Dedifferentiated amniotic fluid mesenchymal stem cell (primary cell): ENCODE measurements around the gene KDM4C.

Experiments
- DNase-seq: peaks from one replicate; pipeline ENCODE4 v3.0.0-alpha.2; 2016; ENCODE audit errors: extremely low spot score

The KDM4C gene

DNA sequence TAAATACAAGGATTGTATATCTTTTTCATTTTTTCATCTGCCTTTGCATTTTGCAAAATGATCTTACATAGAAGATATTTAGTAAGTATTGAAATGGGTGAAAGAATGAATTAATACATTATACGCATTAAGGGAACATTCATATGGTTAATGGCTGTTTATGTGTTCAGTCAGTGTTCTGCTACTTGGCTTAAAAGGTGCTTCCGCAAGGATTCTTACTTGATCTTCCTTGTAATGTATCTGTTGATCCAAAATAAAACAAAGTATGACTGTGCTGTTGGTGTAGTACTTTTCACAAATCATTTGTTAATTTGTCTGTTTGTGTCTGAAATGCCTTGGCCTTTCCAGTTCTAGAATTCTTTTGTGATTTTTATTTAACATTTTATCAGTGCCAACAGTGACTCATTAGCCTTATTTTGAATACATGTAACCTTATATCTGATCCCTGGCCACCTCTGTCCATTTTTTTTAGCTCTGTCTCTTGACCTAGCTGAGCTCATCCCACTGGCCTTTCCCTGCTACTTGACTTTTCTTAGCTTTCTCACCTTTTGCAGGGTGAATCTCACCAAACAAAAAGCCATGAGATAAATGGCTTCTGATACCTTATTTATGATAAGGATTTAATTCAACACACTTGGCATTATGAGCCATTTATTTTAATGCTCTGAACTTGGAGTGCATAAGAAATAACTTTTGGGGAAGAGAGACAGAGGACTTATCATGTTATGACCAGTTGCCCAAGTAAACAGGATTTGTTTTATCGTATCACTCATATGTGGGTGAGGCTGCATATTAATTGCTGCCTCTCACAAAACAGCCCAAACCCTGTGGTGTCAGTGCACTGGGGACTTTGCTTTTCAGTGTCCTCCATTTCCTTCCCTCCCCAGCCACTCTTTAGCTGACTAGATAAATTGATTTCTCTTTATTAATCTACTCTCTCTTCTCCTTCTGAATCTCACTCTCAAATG lies 340.3 kb downstream of the KDM4C start:
- no peak for DNase-seq

DNA sequence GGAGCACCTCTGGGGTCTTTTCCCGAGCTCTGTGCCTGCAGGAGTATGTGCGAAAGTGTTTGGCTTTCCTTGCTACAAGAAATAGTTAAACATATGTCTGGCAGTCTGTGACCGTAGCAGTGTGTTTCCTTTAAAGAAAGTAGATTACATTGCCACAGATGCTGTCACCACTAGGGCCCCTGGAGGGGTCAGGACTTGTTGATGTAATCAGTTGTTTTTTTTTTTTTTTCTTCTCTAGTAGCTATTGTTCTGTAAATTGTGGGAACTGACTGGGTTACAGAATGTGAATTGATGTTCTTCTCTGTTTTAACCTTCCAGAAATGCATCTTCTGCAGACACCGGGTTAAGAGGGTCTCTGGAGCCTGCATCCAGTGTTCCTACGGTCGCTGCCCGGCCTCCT lies 345.6 kb downstream of the KDM4C start:
- DNase-seq, result no peak

DNA sequence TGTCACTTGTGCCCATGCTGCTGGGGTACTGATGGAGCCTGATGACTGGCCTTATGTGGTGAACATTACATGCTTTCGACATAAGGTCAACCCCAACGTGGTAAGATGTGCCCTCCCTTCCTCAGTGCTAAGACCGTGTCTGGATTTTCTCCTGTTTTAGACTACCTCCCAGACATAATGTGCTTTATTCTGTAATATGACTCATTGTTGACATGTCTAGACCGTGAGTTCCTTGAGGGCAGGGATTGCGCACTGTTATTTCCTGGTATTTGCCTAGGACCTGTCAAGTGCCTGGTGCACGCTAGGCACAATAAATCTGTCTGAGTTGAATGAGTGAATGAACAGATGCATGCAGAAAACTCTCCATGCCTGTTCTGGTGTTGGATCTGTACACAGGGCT lies 346.0 kb downstream of the KDM4C start:
- DNase-seq, result no peak

DNA sequence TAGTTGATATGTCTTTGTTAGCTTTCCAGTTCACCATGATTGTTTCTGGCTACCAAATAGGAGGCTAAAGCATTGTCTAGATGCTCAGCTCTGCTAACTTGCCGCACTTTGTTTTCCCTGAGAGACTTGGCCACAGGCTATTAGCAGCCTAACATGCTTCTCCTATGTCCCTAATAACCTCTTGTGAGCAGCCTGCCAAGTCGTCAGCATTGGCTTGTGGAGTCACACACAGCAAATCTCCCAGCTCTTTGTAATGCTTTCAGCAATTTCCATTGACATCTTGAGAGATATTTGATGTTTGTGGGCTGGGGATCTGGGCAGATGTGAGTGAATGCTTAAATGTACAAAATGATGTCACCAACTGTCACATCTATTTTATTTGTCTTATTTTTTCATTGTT lies 346.9 kb downstream of the KDM4C start:
- DNase-seq, result no peak

DNA sequence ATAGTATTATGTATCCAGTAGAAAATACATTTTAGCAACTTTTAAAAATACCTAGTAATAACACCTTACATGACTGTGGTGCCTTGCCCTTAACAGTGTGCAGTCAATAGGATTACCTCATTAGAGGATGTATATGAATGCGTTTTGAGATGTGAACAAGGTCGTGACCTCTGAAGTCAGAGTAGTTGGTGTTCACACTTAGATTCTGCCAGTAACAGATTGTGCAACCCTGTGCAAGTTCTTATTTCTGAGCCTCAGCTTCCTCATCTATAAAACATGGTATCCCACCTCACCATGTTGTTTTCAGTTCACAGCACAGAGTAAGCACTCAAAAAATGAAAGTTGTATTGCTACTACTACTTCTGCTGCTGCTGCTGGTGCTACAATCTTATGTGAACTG lies 347.3 kb downstream of the KDM4C start:
- DNase-seq, result no peak

DNA sequence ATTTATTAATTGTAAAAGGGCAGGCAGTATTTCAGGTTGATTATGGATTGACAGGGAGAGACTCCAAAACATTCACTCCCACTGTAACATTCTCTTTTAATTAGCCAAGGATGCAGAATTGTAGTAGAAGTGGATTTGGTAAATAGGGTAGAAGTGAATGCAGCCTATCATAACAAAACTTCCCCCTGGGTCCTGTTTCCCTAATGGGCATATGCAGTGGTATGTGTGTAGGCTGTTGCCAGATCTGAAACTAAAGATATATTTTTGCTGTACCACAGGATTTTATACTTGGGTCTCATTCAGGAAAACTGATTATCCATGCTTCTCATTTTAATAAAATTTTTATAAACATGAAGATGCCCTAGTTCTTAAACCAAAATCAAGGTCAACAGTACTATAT lies 351.2 kb downstream of the KDM4C start:
- no peak for DNase-seq

DNA sequence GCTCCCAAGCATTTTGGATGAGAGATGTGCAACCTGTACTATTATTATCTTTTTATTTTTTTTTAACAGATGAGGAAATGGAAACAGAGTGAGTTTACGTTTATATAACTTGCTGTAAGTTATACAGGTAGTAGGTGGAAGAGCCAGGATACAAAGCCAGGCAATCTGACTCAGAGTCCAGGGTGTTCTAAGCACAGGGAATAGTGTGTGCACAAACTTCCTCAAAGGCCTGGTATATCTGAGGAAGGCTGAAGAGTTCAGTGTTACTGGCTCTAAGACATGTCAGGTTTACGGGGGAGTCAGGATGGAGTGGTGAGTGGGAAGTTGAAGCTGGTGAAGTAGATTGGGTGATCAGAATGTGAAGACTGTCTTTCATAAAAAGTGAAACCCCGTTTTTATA lies 353.6 kb downstream of the KDM4C start:
- DNase-seq, result no peak

DNA sequence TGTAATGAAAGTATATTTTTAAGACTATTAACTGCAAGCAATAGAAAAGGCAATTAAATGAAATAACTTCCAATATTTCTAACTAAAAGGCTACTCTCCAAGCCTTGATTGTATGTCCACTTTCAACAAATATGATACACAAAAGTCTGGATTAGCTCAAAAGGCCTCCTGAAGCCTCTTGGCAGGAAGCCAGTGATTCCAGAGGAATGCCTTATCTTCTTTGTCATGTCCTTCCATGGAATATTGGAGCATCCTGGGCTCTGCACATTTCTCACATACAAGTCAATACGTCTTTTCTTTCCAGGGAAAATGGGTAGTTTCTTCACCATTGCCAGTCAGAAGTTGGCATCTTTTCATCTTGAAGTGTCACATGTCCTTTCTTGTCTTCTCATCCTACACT lies 357.8 kb downstream of the KDM4C start:
- DNase-seq, result no peak

DNA sequence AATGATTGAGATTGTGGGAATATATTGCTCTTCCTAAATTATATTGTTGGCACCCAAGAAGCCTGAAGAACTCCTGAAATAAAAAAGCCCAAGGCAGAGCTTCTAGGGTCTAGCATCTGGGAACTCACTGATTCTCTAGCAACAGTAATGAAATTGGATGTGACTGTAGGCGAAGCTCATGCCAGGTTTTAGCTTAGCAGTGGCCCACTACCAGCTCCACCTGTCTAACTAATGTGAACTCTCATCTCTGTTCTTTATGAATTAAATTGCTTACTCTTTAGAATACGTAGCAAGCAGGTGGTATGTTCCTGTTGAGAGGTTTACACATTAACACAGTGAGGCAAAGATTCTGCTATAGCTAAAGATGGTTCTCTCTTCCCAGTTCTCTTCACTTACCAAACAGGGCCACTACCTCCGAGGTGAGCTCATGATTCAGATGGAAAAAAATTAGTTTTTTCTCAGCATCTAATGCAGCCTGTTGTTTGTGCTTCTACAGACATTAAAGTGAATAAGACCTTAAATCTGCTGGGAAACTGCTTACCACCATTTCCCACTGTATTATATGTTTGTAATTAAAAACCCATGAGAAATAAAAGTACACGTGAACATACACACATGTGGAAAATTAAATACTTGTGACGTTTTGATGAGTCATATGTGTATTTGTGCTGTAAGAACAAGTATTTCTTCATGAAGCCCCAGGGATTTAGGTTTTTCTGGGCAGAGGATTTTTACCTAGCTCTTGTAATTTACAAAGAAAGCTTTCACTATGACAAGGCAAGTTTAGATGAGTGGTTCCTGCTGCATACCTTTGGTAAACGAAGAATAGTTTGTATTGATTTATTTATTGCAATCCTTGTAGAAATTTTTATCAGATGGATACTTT lies 360.1 kb downstream of the KDM4C start:
- DNase-seq, result peak; percentile 38

DNA sequence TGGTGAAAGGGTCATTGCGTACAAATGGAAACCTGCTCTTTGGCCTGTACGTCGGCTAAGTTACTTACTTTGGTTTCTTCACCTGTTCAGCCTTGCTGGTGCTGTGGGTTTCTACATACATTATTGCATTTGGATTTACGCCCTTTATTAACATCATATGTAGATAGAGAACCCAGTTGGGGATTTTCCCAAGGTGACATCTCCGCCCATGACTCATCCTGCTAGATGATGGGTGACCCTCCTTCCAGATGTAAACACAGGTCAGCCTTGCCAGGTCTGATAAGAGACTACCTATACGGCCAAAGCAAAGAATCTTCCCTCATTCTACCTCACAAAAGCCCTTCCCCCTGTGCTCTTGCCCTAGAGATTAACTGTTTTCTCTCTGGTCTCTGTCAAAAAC lies 360.9 kb downstream of the KDM4C start:
- no peak for DNase-seq

DNA sequence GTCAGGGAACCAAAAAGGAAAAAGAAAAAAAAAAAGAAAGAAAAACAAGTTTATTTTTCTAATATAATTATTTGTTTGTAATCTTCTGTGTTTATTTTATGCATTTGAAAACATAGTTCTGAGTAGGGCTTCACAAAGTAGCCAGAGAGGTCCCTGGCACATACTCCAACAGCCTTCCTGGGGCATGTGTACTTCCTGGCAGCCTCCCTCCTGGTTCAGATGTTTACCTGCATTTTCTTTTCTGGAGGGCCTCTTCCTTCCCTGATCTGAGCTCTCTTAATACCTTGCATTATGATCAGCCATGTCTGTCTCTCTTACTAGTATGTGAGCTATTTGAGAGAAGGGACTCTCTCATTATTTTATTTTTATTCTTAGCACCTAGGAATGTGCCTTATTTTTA lies 361.8 kb downstream of the KDM4C start:
- no peak for DNase-seq

DNA sequence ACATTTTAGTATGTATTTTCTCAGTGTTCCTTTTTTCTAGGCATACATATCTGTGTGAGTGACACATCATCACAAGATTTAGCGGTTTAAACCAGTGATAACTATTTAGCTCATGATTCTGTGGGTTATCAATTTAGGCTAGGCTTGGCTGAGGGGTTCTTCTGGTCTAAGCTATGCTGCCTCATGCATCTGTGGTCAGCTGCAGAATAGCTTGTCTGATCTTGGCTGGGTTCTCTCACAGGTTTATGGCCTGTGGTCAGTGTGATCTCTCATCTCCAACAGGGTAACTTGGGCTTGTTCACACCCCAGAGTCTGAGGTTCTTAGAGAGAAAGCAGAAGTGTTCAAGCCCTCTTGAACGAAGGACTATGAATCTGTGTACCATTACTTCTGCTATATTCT lies 363.3 kb downstream of the KDM4C start:
- DNase-seq, result no peak

DNA sequence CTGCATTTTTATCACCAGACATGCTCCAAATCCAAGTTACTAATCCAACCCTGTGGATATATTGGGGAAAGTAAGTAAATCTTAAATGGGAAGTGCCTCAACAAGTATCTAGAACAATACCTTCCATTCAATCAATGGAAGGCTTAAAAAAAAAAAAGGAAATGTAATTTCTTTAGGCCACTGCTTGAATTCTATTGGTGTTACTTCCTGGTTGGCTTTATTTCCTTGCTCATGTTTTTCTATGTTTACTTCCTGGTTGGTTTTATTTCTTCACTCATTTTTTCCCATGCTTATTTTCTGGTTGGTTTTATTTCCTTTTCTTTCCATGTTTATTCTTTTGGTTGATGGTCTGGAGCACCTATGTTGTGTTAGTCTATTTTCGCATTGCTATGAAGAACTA lies 363.9 kb downstream of the KDM4C start:
- DNase-seq, result no peak

DNA sequence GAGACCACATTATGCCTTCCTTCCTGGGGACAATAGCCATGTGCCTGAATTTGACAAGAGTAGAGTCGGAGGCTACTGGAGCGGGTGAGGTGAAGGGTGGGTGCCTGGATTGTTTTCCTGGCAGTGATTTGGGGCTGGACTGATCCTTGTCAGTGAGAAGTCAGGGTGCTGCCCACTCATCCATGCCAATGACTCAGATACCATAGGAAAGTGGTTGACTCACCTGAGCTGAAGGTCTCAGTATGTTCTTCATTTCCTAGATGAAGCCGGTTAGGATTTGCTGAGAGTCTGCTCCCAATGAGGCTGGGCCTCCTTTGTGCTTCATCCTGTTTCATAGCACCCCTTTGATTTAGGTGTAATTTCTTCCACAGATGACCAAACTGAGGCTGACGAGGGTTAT lies 366.0 kb downstream of the KDM4C start:
- no peak for DNase-seq

DNA sequence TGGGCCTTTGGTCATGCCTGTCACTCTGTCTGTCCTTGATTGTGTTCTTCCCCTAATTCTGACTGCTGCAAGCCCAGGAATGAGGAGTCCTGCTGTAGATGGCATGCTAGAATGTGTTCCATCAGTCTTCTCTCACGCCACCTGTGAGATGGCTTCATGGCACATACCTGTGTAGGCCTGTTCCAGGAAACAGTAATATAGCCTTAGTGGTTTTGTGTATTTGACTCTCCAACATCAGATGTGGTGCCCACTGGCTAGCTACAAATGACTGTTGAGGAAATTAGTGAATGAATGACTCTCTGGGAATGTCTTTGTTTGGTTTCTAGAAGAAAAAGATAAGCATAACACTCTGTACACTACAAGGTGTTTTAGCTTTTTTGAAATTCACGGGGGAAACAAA lies 367.5 kb downstream of the KDM4C start:
- no peak for DNase-seq

DNA sequence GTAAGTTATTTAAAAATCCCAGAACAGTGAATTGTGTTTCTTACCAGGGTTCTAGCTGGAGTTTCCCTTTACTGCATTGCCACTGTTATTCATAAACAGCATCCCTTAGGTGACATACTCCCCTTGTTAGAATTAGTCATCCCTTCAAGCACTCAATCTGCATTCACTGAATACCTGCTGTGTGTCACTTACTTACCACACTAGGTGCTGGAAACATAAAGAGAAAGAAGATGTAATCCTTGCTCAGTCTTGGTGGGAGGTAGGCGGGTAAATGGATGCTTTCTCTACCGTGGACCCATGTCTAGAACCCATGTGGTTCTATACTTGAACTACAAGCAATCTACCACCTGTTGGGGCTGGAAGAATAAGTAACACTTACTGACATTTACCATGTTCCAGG lies 371.6 kb downstream of the KDM4C start:
- DNase-seq, result no peak

DNA sequence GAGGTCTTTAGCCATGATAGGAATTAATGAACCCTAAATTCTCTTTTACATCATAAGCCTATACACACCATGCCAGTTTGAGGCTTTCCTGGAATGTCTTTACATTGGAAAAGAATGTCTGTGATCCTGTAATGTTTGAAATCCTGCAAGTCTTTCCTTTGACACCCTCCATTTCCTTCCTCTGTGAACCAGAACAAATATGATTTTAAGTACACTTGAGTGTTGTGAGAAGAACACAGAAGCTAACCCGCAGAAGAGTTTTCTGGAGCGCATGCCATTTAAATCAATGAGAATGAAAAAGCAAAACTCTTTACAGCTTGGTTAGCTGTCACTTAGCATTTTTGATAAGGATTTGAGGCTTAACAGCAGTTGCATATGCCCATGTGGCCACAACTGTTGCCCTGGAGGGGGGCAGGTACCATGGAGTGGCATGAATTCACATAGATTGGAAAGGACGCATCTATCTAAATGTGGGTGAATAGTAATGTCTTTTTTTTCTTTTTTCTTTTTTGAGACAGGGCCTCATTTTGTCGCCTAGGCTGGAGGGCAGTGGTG lies 372.6 kb downstream of the KDM4C start:
- no peak for DNase-seq

DNA sequence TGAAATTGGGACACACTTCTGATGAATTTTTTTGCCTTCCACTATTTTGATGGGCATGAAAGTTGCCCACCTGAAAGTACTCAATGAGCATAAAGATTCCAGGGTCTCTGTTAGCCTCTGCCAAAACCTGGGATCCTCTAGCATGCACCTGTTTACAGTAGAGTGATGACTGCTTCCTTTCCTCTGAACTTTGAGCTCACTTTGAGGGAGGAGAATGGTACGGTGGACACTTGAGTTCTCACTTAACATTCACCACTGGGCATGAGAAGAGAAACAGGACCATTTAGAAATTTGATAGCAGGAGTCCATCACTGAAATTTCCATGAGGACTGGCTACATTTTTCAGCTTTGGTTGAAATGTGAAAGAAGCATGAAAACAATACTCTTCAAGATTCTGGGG lies 374.8 kb downstream of the KDM4C start:
- no peak for DNase-seq

DNA sequence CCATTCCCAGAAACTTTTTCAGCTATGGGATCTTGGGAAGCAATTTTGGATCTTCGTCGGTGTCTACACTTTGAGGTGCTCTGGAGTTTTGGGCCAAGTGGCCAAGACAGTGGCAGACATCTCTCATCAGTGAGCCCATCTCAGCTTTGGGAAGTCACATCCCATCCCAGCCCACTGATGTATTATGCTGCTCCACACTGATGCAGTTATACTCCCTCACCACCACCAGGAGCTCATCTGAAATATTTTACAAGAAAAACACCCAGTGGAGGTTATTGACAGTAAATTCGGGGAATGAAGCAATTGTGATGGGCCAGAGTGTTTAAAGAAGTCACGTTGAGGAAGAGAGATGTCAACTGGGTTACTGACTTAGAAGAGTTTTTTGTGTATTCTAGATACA lies 378.0 kb downstream of the KDM4C start:
- no peak for DNase-seq

DNA sequence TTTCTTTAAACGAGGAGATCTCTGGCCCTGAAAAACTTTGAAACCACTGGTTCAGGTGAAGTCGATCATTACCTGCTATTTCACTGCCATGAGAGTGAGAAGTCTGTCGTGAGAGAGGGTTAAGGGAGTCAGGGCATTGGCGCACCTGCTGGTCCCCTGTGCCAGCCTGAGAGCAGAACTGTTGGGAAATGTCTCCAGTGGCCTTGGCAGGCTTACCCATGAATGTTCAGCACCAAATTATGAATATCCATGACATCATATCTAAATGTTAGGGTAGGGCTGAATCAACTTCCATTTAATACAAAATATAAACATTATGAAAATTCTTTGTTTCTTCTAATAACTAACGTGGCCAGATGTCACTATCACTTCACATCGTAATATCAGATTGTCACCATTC lies 379.3 kb downstream of the KDM4C start:
- no peak for DNase-seq

DNA sequence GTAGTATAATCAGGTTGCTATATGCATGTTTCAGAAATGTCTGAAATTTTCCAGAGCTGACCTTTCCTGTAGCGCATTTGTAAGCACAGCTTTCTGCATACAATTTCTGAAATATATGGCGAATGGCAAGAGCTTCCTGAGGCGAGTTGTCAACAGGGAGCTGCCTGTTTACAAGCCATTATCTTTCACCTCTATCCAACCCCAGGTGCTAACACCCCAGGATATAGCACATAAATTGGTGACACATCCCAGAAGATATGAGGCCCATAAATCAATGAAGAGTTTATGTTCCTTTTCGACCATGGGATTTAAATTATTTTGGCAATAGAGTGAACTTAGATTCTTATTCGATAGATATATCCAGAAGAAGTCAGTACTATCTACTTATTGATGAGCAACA lies 379.8 kb downstream of the KDM4C start:
- DNase-seq, result no peak

DNA sequence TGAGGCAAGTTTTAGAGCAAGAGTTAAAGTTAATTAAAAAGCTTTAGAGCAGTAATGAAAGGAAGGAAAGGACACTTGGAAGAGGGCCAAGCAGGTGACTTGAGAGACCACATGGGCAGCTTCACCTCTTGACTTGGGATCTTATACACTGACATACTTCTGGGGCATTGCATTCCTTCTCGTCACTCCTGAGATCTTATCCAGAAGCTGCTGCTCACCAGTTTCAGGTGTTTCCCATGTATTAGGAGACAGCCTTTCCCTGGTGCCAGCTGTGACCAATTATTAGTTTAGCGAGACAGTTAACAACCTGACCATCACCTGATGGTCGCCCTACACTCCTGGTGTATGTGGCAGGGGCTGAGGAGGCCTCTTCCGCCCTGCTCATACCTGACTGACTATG lies 382.1 kb downstream of the KDM4C start:
- no peak for DNase-seq

DNA sequence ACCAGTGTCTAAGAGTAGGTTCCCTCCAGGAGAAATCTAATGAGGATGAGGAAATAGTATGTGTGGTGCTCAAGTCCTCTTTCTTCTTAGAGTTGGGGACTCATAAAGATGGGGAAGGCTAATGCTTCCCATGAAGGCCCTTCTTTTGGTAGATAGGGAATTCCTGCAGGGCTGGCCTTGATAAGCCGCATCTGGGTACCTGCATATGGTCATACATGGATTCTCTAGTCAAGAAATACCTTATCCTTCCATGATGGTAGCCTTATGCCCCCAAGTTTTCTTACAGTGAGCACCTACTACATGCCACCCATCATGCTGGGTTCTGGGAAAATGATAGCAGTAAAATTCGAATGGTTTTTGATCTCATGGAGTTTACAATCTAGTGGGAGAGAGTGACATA lies 382.6 kb downstream of the KDM4C start:
- no peak for DNase-seq
